HepG2 (cell line): ENCODE measurements around the gene TRIM67. TPM values are rescaled to one million over a fixed set of nuclear protein-coding genes. Genes with fewer than 3 reads are reported as not detected.

Source experiments
- HDAC1 ChIP-seq: sonication (generic); formaldehyde crosslinking; IDR thresholded peaks from 2 replicates; pipeline ENCODE4 v1.5.1; 2020; ENCODE audit warnings: mild to moderate bottlenecking, missing genetic modification reagents
- HIC2 ChIP-seq: sonication (generic); formaldehyde crosslinking; IDR thresholded peaks from 2 replicates; pipeline ENCODE4 v1.9.0; 2022; ENCODE audit warnings: low read depth, missing genetic modification reagents
- HMGA1 ChIP-seq: sonication (generic); formaldehyde crosslinking; conservative IDR thresholded peaks from 2 replicates; pipeline ENCODE4 v1.4.0; 2020; ENCODE audit warnings: missing genetic modification reagents
- KDM5B ChIP-seq: sonication (generic); formaldehyde crosslinking; IDR thresholded peaks from 2 replicates; pipeline ENCODE4 v1.4.0; 2020; ENCODE audit warnings: missing genetic modification reagents, mild to moderate bottlenecking, borderline replicate concordance
- MYPOP ChIP-seq: sonication (generic); formaldehyde crosslinking; IDR thresholded peaks from 2 replicates; pipeline ENCODE4 v1.8.1; 2023; ENCODE audit warnings: mild to moderate bottlenecking, moderate library complexity, missing genetic modification reagents
- NFRKB ChIP-seq: fragments of 450-650 bp; IDR thresholded peaks from 2 replicates; pipeline ENCODE4 v1.6.1; 2017
- PLSCR1 ChIP-seq: sonication (generic); formaldehyde crosslinking; IDR thresholded peaks from 2 replicates; pipeline ENCODE4 v1.5.0; 2020; ENCODE audit warnings: missing genetic modification reagents, mild to moderate bottlenecking, borderline replicate concordance
- ZBTB10 ChIP-seq: sonication (generic); formaldehyde crosslinking; IDR thresholded peaks from 2 replicates; pipeline ENCODE4 v1.4.0; 2020; ENCODE audit warnings: missing genetic modification reagents, borderline replicate concordance
- ZBTB2 ChIP-seq: sonication (generic); formaldehyde crosslinking; IDR thresholded peaks from 2 replicates; pipeline ENCODE4 v1.8.0; 2022; ENCODE audit warnings: low read depth, missing genetic modification reagents
- ZBTB21 ChIP-seq: sonication (generic); formaldehyde crosslinking; IDR thresholded peaks from 2 replicates; pipeline ENCODE4 v1.4.0; 2020; ENCODE audit warnings: missing genetic modification reagents
- ZBTB8A ChIP-seq: sonication (generic); formaldehyde crosslinking; IDR thresholded peaks from 2 replicates; pipeline ENCODE4 v1.4.0; 2020; ENCODE audit warnings: mild to moderate bottlenecking, low read depth, missing genetic modification reagents, borderline replicate concordance
- ZMAT3 ChIP-seq: sonication (generic); formaldehyde crosslinking; conservative IDR thresholded peaks from 2 replicates; pipeline ENCODE4 v1.7.0; 2021; ENCODE audit warnings: missing genetic modification reagents
- ZNF3 ChIP-seq: IDR thresholded peaks from 2 replicates; pipeline ENCODE4 v1.7.0; 2017; ENCODE audit warnings: inconsistent platforms
- ZNF317 ChIP-seq: sonication (generic); formaldehyde crosslinking; IDR thresholded peaks from 2 replicates; pipeline ENCODE4 v1.5.0; 2020; ENCODE audit warnings: mild to moderate bottlenecking, missing genetic modification reagents
- ZNF343 ChIP-seq: sonication (generic); formaldehyde crosslinking; IDR thresholded peaks from 2 replicates; pipeline ENCODE4 v1.4.0; 2020; ENCODE audit warnings: mild to moderate bottlenecking, missing genetic modification reagents
- ZNF484 ChIP-seq: sonication (generic); formaldehyde crosslinking; IDR thresholded peaks from 2 replicates; pipeline ENCODE4 v1.5.1; 2020; ENCODE audit warnings: mild to moderate bottlenecking, low read depth, missing genetic modification reagents, borderline replicate concordance
- ZNF605 ChIP-seq: sonication (generic); formaldehyde crosslinking; IDR thresholded peaks from 2 replicates; pipeline ENCODE4 v1.8.0; 2022; ENCODE audit warnings: mild to moderate bottlenecking, missing genetic modification reagents
- ZNF792 ChIP-seq: IDR thresholded peaks from 2 replicates; pipeline ENCODE4 v1.6.1; 2016
- ZNF891 ChIP-seq: sonication (generic); formaldehyde crosslinking; IDR thresholded peaks from 2 replicates; pipeline ENCODE4 v1.5.0; 2020; ENCODE audit warnings: mild to moderate bottlenecking, missing genetic modification reagents
- polyA plus RNA-seq, 8 experiments: library from polyadenylated mRNA; depleted of rRNA in 3 of 8; stranded (reverse) in 7 of 8; unstranded in 1 of 8; fragments of >200 nt; fragmentation: Illumina TruSeq in 4 of 8; extraction: Trizol in 4 of 8; gene quantifications; 2 replicates each; pipeline versions ENCODE4 v1.2.1 to v1.2.3, GENCODE V29; 2011 to 2016; ENCODE audit warnings: low read depth in 4 of 8, missing spikeins in 1 of 8, mixed read lengths in 1 of 8; ENCODE audit not compliant: insufficient read depth in 1 of 8
- total RNA-seq, 5 experiments: library from RNA; depleted of rRNA; stranded (reverse); fragments of >200 nt; fragmentation: Illumina TruSeq; extraction: Trizol; gene quantifications; 2 replicates each; pipeline ENCODE4 v1.2.3, GENCODE V29; 2016; ENCODE audit warnings: low read depth in 1 of 5

Gene TRIM67
- total and polyA plus RNA-seq, 2 of the 13 experiments (the other 11 are each of a cell fraction or from before 2014, with no cell fraction given): not detected

- TF ChIP-seq MYPOP (CRISPR knock-in tag) (no peak; the same call in 1 of the 2 replicates), ZNF343 (CRISPR knock-in tag) (peak; percentile 78; the same call in 1 of the 2 replicates), HIC2 (CRISPR knock-in tag) (no peak), PLSCR1 (no peak), ZNF605 (CRISPR knock-in tag) (peak; percentile 73), ZNF484 (CRISPR knock-in tag) (no peak), NFRKB (no peak), ZBTB21 (CRISPR knock-in tag) (peak; percentile 19), ZBTB8A (CRISPR knock-in tag) (no peak), KDM5B (CRISPR knock-in tag) (peak; percentile 70; the same call in 1 of the 2 replicates), ZMAT3 (CRISPR knock-in tag) (peak; percentile 75; the same call in 1 of the 2 replicates), ZNF792 (CRISPR knock-in tag) (peak; percentile 49), ZNF891 (CRISPR knock-in tag) (peak; percentile 81; the same call in 1 of the 2 replicates), ZBTB10 (CRISPR knock-in tag) (no peak), ZNF3 (CRISPR knock-in tag) (no peak), ZBTB2 (0 out of 2 replicates have a peak, but pooled peaks have one; percentile 5), ZNF317 (CRISPR knock-in tag) (peak; percentile 81), HDAC1 (peak; percentile 86), HMGA1 (CRISPR knock-in tag) (no peak)
Observed at GRCh38 chr1:231240883-231241735, 79.3 kb downstream of the TRIM67 start, which contains the start of gene GNPAT (continued).
